K562 (cell line): ENCODE results near the gene NSUN6.

Source experiments
- CBFB ChIP-seq: sonication (generic); formaldehyde crosslinking; IDR thresholded peaks from 2 replicates; pipeline ENCODE4 v1.4.0; 2020; ENCODE audit warnings: mild to moderate bottlenecking, missing genetic modification reagents
- CTCF ChIP-seq, 3 experiments: IDR thresholded peaks in 2 of 3; conservative IDR thresholded peaks in 1 of 3; 2 replicates each; pipeline ENCODE4 v1.5.1; 2011 to 2012; ENCODE audit warnings: low read length in 3 of 3, mild to moderate bottlenecking in 3 of 3, control low read depth in 2 of 3, improper control_type of control experiment in 1 of 3, inconsistent platforms in 1 of 3, low read depth in 1 of 3, mixed read lengths in 1 of 3, moderate library complexity in 1 of 3; ENCODE audit not compliant: insufficient read depth in 2 of 3
- ELF4 ChIP-seq: fragments of 450-650 bp; formaldehyde crosslinking; IDR thresholded peaks from 2 replicates; pipeline ENCODE4 v1.4.0; 2022; ENCODE audit warnings: missing genetic modification characterization
- ESRRB ChIP-seq: fragments of 250-450 bp; sonication (Bioruptor Pico); IDR thresholded peaks from 2 replicates; pipeline ENCODE4 v1.5.0; 2020; ENCODE audit warnings: mild to moderate bottlenecking, moderate library complexity, borderline replicate concordance
- MAX ChIP-seq: sonication (generic); formaldehyde crosslinking; IDR thresholded peaks from 2 replicates; pipeline ENCODE4 v1.9.0; 2022; ENCODE audit warnings: mild to moderate bottlenecking, missing genetic modification reagents
- NEUROD1 ChIP-seq: fragments of 150-350 bp; IDR thresholded peaks from 2 replicates; pipeline ENCODE4 v1.6.1; 2014; ENCODE audit warnings: borderline replicate concordance, low read length, low read depth; ENCODE audit not compliant: partially characterized antibody
- POLR2AphosphoS5 ChIP-seq: IDR thresholded peaks from 2 replicates; pipeline ENCODE4 v1.6.1; 2011; ENCODE audit warnings: mild to moderate bottlenecking, low read depth, low read length, moderate library complexity; ENCODE audit not compliant: control insufficient read depth, insufficient read depth
- SMAD1 ChIP-seq: fragments of 150-350 bp; IDR thresholded peaks from 2 replicates; pipeline ENCODE4 v1.6.1; 2014; ENCODE audit warnings: low read length, low read depth; ENCODE audit not compliant: partially characterized antibody
- SMC3 ChIP-seq: conservative IDR thresholded peaks from 2 replicates; pipeline ENCODE4 v1.6.1; 2011; ENCODE audit warnings: low read depth, low read length, improper control_type of control experiment; ENCODE audit not compliant: insufficient read depth
- SRSF3 ChIP-seq: fragments of 200-400 bp; formaldehyde crosslinking; IDR thresholded peaks from 2 replicates; pipeline ENCODE4 v1.6.1; 2016; ENCODE audit warnings: mild to moderate bottlenecking, low read length, moderate library complexity; ENCODE audit not compliant: insufficient read depth
- ZBTB8A ChIP-seq: fragments of 450-650 bp; IDR thresholded peaks from 2 replicates; pipeline ENCODE4 v1.6.1; 2018; ENCODE audit warnings: mild to moderate bottlenecking, moderate library complexity; ENCODE audit not compliant: partially characterized antibody
- ZNF518B ChIP-seq: fragments of 250-450 bp; sonication (Bioruptor Pico); IDR thresholded peaks from 2 replicates; pipeline ENCODE4 v1.5.0; 2021; ENCODE audit warnings: mild to moderate bottlenecking, moderate library complexity

GRCh38 chr10:18658271-18659124 lies 7.1 kb upstream of the NSUN6 start:
- TF ChIP-seq CTCF (IDR thresholded peaks at IDR 0.05 in 2 of 3, conservative IDR thresholded peaks at IDR 0.05 in 1 of 3; ENCODE audit: insufficient read depth in 2 of 3, low read depth in 1 of 3, low read length in 3 of 3) (no peak), ESRRB (CRISPR knock-in tag) (no peak), SMC3 (no peak), ELF4 (CRISPR knock-in tag) (no peak), ZNF518B (no peak), CBFB (CRISPR knock-in tag) (no peak), NEUROD1 (no peak), MAX (no peak), SRSF3 (no peak), POLR2AphosphoS5 (no peak), ZBTB8A (no peak), SMAD1 (no peak)
